HG03103 (cell line): ENCODE data around the gene PDE4B.

Source experiments
- ATAC-seq: cut with Tn5 transposase; IDR thresholded peaks from one replicate; pipeline ENCODE4 v1.9.1; 2021; ENCODE audit warnings: low read depth; ENCODE audit not compliant: unreplicated experiment

The PDE4B gene

DNA sequence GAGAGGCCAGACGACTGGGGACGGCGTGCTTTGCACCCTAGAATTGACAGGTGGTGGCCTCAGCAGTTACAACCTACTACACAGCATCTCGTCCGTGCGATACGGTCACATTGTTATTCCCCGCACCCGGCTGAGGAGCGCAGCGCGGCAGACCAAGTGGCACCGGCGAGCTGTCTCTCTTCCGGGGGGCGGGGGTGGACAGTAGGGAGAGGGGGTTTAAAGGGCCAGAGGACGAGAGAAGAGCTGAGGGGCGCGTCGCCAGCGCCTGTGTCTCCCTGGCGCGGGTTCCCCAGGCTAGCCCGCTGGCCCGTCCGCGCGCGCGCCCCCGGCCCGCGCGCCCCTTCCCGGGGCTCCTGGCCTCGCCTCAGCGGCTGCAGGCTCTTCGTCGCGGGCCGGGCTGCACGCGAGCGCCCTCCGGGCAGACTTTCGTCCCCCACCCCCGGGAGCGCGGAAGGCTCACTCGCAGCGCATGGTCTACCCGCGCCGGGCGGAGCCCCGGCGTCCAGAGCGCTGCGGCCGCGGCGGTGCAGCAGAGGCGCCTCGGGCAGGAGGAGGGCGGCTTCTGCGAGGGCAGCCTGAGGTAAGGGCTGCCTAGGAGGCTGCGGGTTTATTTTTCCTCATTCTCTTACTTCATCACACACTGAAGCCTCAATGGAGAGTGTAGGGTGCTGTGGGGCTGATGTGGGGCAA is at the start of gene PDE4B:
PDE4B (plus strand) TSS at position 227 of the 690 bp plus-strand sequence.
- no peak for ATAC-seq

DNA sequence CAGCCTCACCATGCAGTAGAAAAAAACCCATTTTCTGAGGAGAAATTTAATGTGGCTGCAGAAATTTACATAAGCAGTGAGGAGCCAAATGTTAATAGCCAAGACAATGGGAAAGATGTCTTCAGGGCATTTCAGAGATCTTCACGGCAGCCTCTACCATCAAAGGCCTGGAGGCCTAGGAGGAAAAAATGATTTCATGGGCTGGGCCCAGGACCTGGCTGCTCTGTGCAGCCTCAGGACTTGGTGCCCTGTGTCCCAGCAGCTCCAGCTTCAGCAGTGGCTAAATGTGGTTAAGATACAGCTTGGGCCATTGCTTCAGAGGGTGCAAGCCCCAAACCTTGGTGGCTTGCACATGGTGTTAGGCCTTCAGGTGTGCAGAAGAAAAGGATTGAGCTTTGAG is 48.0 kb upstream of the PDE4B start:
- no peak for ATAC-seq

DNA sequence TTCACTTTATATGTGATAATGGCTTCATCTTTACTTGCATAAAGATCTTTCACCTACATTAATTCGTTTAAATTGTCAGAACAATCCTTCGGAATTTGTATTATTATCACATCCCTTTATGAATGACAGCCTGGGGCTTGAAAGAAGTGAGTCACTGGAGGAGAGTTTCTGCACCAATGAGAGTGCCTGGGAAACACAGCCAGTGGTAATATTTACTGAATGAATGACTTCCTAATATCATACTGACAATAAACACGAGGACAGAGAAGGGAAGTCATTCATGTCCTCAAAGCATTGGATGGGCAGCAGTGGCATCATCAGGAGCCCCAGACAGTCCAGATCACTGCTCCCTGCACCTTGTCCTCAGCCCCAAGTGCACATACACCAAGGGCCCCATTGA is 40.7 kb upstream of the PDE4B start:
- no peak for ATAC-seq

DNA sequence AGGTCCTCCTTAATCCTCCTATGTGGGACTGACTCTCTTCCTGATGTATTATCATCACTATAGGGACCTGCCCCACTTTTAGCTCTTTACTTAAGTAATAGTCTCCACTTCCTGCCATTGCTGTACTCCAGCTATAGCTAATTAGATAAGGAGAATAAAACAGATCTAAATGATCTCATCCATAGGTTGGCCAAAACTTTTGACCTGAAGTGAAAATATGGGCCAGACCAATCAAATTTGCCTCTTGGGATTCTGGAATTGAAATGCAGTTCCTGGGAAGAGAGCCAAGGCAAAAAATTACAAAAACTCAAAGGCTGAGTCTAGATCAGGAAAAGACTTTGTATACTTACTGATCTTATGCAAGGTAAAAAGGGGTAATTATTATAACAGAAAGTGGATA is 36.1 kb upstream of the PDE4B start:
- ATAC-seq: no peak

DNA sequence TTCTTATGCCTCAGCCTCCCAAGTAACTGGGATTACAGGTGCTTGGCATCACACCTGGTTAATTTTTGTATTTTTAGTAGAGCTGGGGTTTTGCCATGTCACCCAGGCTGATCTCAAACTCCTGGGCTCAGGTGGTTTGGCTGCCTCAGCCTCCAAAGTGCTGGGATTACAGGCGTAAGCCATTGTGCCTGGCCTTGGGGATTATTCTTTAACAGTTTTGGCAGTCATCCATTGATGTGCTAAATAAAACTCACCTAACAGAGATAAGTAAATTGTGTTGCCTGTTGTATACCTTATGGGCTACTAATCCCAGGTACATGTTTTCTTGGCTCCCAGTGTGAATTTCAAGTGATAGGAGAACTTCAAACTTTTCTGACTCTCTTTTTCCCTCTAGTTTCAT is 35.2 kb upstream of the PDE4B start:
- no peak for ATAC-seq

DNA sequence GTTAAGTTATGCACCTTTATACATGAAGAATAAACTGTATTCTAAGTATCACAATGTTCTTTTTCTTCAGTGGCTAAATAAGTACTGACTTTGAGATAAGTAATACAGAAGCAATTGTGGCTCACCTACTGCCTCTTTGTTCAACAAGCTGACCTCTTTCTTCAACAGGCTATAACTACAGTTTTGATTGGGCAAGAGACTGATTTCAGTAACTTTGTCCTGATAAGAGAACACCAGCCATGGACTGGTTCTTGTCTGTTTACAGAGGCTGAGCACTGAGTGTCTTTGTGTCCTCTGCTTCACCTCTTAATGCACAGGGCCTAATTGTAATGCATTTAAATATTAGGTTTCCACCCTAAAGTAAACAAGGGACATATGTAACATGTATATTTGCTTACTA is 34.6 kb upstream of the PDE4B start:
- no peak for ATAC-seq

DNA sequence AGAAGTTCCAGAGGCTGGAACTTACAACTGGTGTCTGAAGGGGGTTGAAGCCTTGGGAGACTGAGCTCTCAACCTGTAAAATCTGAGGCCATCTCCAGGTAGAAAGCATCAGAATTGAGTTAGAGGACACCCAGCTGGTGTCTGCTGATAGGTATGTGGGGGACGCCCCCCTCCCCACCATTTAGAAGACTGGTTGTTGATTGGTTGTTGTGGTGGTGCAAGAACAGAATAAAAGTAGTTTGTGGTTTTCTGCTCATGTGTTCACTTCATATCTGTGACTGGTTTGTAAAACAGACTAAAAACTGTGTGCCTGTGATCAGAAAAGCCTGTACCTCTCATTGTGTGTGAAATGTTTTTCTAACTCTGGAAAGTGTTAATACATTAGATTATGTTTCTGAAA is 33.2 kb upstream of the PDE4B start:
- no peak for ATAC-seq

DNA sequence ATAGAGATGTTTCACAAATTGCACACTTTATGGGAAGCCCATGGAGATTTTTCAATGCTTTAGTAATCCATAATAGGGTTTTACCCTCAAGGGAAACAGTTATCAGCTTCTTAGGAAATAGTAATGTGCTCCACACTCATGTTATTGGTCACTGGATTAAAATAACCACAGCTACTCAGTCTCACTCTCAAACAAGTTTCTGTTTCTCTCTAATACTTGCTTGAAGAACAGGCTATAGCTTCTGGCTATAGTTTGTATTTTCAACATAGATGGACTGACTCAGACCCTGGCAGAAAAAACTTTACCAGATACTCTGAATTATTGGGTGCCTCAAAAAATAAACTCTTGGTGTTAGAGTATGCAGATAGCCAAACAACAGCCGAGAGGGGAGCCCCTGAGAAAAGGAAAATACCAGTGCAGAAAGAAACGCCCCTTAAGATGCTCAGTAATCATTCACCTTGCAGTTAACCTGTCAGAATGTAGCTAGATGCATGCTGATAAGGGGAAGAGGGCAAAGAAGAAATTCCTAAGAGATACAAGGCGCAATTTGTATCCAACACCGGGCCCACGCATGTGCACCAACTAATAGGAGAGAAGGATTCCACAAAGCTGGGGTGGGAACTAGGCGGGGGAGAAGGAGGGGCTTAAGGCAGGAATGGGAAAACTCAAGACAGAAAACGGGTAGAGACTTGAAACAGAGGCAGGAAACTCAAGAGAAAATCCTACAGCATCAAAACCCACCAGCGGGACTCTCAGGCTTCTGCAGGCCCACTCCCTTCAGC is 30.4 kb upstream of the PDE4B start:
- no peak for ATAC-seq

DNA sequence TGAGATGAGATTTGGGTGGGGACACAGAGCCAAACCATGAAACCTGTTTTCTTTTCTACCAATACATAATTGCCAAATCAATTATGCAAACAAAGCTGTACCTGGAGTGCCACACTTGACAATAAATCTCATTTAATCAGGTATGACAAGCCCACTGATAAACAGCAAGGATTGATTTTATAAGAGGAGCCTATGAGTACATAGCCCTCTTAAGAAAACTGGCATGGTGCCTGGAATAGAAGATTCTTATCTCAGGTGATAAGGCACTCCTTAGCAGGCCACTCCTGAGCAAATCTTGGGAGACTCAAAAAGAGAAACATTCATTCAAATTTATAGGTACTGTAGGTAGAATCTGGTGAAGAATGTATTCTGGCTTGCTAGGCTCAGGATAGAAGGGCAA is 28.6 kb upstream of the PDE4B start:
- ATAC-seq: no peak

DNA sequence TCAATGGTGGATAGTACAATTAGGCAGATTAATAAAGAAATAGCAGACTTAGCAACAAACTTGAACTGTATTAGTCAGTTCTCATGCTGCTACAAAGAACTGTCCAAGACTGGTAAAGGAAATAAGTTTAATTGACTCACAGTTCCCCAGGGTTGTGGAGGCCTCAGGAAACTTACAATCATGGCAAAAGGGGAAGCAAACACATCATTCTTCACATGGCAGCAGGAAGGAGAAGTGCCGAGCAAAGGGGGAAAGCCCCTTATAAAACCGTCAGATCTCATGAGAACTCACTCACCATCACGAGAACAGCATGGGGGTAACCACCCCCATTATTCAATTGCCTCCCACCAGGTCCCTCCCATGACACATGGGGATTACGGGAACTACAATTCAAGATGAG is 27.1 kb upstream of the PDE4B start:
- no peak for ATAC-seq

DNA sequence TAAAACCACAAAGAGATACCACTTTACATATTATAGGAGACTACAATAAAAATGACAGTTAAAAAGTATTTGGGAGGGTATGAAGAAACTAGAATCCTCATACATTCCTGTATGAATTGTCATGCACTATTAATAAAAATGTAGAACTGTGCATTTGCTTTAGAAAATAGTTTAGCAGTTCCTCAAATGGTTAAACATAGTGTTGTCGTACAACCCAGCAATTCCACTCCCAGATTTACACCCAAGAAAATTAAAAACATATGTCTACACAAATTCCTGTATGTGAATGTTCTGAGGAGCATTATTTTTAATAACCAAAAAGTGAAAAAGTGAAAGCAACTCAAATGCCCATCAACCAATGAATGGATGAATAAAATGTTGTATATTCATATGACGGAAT is 23.1 kb upstream of the PDE4B start:
- no peak for ATAC-seq

DNA sequence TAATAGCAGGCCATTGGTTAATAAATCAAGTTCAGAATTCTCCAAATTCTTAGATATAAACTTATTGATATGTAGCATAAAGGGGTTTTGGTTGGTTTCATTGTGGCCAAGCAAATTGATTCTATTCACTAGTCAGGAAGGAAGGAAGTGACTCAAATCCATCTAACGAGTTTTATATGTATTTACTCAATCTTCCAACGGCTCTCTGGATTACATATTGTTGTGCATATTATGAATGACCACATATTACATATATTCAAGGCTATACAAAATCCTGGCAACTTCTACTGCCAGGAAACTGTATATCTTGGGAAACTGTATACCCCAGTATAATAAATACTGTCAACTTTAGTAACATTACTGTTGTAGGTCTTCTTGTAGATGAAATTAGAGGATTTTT is 20.1 kb upstream of the PDE4B start:
- no peak for ATAC-seq

DNA sequence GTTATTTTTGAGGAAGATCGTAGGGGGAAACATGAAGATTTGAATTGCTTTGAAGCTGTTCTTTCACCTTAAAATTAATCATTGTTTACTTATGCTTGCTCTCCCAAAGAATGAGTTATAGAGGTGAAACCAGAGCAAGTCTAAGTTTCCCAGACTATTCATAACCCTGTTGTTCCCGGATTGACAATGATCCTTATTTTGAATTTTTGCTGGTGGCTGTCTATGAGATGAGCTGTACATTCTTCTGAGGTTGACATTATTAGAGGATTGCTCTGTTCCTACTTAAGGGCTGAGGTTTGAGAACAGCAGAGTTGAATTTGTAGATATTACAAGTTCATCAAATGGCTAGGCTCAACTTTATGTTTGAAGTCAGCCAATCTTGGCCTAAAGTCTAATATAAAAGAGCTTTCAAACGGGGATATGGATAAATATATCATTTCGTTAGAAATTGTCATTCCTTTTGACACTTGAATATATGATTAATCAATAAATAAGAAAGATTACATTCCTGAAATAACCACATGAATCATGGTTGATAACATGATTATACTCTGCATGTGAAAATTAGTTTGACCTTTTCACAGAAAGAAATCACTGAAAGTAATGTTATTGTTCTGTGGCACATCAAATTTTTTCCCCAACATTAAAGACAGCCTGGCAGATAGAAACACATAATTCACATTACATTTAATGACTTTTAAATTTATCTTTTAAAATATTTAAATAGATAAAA is 19.1 kb upstream of the PDE4B start:
- ATAC-seq: no peak

DNA sequence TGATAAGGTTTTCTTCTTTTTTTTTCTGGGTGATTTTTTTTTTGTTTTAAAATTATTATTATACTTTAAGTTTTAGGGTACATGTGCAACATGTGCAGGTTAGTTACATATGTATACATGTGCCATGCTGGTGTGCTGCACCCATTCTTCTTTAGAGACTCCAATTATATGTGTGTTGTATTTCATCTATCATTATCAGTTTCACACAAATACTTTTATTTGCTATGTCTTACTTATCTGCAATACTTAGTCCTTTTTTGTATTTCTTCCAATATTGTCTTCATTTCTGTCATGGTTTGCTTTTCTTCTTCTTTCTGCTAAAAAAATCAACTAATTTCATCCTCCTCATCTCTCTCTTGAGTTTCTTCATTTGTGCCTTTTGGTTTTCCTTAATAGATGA is 3.9 kb upstream of the PDE4B start:
- ATAC-seq: no peak

DNA sequence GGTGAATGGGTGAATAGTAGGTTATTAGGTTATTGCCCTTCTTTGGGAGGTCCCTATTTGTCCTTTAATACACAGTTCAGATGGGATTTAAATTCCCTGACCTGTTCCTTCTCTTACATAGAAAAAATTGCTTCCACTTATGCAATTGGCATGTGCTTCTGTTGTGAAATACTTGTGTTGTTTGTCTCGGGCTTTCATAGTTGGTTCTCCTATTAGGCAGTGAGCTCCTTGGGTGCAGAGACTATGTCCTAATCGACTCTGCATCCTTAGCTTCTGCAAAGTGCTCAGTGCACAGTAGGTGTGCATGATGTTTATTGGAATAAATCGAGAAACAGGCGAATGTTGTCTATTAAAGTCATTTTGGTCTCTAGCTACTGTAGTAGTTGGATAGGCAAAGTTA is 1.3 kb upstream of the PDE4B start:
- no peak for ATAC-seq

DNA sequence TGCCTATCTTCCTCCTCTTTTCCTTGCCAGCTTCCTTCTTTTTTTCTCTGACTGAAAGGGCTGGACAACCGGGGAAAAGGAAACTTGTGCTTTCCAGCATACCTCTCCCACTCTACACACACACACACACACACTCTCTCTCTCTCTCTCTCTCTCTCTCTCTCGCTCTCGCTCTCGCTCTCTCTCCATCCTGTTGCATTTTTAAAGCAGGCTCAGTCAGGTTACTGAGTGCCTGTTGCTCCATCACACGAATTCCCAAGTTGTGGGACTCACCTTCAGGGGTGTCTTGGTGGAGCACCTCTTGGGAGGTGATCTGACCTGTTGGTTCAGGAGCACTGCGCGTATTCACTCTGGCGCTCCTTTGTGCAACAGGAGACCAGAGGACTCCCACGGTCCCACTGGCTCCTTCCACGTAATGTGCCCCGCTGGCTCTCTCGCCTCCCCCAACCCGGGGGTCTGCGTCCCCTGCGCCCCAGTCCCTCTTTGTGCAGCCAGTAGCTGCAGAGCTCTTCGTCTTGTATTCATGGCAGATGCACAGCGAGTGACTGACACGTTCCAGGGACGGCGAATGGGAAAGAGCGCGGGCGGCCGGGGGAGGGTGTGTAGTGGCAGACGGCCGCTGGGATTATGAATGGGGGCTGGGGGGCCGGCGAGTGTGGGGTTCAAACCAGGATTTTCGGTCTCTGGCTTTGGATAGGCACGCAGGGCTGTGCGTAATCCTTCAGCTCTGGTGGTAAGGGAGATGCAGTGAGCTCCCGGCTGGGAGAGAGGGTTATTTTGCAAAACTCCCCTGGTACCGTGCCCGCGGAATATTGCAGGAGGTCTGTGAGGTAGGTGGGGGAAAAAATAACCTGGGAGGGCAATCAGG is 660 bp upstream of the PDE4B start:
- ATAC-seq: no peak

DNA sequence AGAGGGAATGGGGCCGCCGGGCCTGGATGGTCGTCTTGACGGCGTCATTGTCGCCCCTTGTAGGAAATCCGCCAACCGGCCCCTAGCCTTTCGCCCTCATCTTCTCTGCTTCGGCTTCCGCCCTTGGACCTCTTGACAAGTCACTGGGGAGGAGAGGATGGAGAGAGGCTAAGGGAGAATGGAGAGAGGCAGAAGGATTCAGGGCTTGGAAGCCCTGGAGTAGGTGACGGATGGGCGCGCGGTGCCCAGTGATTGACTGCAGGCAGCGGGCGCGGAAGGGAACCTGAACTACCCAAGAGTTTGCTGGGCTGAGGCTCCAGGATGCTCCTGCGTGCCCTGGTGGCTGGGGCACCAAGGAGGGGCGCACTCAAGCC is 651 bp downstream of the PDE4B start:
- no peak for ATAC-seq

DNA sequence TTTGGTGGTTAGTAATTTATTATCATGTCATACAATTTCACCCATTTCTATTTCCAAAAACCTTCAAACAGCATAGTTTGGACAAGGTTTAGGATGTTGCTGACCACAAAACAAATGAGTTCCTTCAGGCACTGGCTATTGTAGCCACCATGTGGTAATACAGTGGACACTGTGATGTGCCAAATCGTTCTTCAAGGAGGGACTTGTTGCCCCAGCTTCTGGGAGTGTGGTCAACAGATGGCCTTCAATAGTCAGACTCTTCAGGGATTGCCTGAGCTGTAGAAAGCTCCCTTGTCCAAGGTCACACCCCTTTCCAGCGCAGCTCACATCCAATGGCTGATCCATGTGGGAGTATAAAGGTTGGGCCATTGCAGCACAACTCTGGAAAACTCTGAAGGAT is 2.6 kb downstream of the PDE4B start:
- ATAC-seq: no peak

DNA sequence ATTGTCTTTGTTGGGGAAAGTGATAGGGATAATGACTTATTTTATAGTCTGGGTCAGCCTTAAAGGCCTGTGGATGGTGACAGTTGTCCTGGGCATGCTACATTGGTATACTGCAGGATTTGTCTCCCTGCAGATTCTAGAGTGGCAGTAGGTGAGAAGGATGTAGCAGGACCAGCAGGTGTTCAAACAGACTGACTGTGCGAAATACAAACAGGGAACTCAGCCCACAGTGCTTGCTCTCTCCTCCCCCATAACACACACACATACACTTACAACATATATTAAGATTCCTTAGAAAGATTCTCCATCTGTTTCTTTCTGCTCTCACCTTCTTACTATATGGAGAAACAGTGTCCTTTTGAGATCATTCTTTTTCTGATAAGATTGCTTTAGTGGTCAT is 6.9 kb downstream of the PDE4B start:
- no peak for ATAC-seq

DNA sequence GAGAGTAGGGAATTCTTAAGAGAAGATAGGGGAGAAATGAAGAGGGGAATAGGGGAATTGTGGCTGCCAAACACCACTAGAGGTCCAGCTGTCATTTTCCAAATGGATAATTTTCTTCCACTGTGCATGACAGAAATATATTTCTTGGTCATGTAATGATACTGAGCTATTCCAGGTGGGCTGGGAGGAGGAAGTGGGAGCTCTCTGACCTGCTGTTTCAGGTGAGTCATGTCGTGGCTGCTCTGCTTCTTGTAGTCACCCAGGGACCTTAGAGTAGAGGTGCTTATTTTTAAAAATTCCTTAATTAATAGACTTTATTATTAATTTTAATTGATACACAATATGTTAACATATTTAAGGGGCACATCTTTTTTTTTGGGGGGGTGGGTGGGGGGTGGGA is 11.9 kb downstream of the PDE4B start:
- ATAC-seq: no peak

DNA sequence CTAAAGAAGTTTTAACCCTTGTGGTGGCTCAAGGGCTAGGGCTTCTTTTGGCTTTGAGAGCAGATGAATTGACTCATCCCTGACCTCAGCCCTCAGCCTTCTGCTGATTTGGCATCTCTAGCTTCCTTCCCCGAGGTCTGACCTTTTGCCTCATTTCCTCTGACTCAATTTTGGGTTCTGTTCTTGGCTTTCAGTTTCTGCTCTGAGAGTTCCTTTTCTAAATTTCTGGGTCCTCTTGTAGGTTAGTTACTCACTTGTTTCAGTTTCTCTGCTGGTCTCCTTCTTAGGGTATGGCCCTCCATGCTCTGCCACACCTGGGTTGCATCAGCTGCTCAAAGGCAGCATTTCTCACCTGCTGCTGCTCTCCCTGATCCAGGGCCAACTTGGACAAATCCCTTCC is 19.4 kb downstream of the PDE4B start:
- ATAC-seq: peak; percentile 99
